Measurements from ENCODE around the gene CTH.
"Not testable (repeated sequence)": the region's sequence is repeated elsewhere in the genome, so short reads cannot be mapped to it uniquely, and the experiment has no call there.

The CTH gene

GRCh38 chr1:70411360-70411844, 334 bp downstream of the CTH start:
- DNase-seq = no peak

GRCh38 chr1:70415882-70416281, 4.8 kb downstream of the CTH start:
- DNase-seq = no peak

GRCh38 chr1:70418973-70419734, 8.1 kb downstream of the CTH start:
- not testable (repeated sequence) for DNase-seq

- DNase-seq = no peak
Observed at GRCh38 chr1:70420320-70420719, 9.3 kb downstream of the CTH start.

GRCh38 chr1:70426154-70427131, 15.4 kb downstream of the CTH start:
- DNase-seq = no peak

GRCh38 chr1:70427976-70428375, 16.9 kb downstream of the CTH start:
- DNase-seq = no peak

- DNase-seq = no peak
Observed at GRCh38 chr1:70429219-70429618, 18.2 kb downstream of the CTH start.

GRCh38 chr1:70429757-70430156, 18.7 kb downstream of the CTH start:
- no peak for DNase-seq

- no peak for DNase-seq
Observed at GRCh38 chr1:70431317-70431716, 20.2 kb downstream of the CTH start.

- DNase-seq = no peak
Observed at GRCh38 chr1:70431874-70432273, 20.8 kb downstream of the CTH start.

- DNase-seq = no peak
Observed at GRCh38 chr1:70434253-70434859, 23.3 kb downstream of the CTH start.

- no peak for DNase-seq
Observed at GRCh38 chr1:70436622-70437251, 25.7 kb downstream of the CTH start.

GRCh38 chr1:70438529-70438928, 27.5 kb downstream of the CTH start:
- no peak for DNase-seq

- no peak for DNase-seq
Observed at GRCh38 chr1:70440642-70441391, 29.7 kb downstream of the CTH start.

GRCh38 chr1:70441392-70442035, 30.4 kb downstream of the CTH start:
- DNase-seq = no peak

- no peak for DNase-seq
Observed at GRCh38 chr1:70442490-70442889, 31.4 kb downstream of the CTH start.

- no peak for DNase-seq
Observed at GRCh38 chr1:70443739-70444138, 32.7 kb downstream of the CTH start.

- no peak for DNase-seq
Observed at GRCh38 chr1:70449049-70449448, 38.0 kb downstream of the CTH start.

GRCh38 chr1:70452164-70452939, 41.3 kb downstream of the CTH start:
- peak in 1 of 2 donors; percentile 20 for DNase-seq

- DNase-seq = no peak
Observed at GRCh38 chr1:70455291-70455690, 44.2 kb downstream of the CTH start.

- DNase-seq = no peak
Observed at GRCh38 chr1:70458131-70458530, 47.1 kb downstream of the CTH start.

Measured in stimulated activated CD4-positive, alpha-beta T cell treated with anti-CD3 and anti-CD28 coated beads, Interleukin-2, amount 100 ng/mL, for 48 hours (primary cell).